Endometrium (tissue), 2 donors: ENCODE results near the gene TMEM11.

Source experiments
- FAIRE-seq: peaks from 2 replicates; lab custom pipeline; 2012; peaks lifted over from hg19 to GRCh38; lab: Jason Lieb, UNC
- donor health status: control.
- donor health status: control.

The TMEM11 gene

DNA sequence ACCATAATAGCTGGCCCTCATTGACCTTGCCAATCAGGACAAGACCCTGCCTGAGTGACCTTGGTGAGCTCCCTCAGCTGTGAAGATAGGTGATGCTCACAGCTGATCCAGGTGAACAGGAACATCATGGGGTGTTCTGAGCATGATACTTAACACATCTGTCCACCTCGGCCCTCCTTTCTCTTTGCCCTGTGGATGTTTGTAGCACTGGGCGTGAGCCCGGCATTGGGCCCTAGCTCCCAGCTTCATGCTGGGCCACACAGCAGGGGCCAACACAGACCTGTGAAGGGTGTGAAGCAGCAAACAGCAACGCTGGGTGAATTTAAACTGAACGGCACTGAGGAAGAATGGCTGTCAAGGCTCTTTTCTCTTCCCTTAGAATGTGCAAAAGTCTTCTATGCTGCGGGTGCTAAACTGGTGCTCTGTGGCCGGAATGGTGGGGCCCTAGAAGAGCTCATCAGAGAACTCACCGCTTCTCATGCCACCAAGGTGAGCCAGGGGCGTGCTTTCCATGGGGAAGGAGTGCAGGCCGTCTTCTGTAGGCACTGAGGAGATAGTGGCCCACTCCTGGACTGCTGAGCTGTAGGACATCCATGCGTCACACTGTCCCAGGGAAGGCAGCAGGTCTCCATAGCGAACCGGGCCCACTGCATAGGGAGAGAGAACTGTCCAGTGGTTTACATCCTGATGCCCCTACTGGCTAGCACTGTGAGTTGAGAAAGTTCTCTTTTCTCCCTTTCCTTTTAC is 35.9 kb downstream of the TMEM11 start:
- no peak for FAIRE-seq

DNA sequence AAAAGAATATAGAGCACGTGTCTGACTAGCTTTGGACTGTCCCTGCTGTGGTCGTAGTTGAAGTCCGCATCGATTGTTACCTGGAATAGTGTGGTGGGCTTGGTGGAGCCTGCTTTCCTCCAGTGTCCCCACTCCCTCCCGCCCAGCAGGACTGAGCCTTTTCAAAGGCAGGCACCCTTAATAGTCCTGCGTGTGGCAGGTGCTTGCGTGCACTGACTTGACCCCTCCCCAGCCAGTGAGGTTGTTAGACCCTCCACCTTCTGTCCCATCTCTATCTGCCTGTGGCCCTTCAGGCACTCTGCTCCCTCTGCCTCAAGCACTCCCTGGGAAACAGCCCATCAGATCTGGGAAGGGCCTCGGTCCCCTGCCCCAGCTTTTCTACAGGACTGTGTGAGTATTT is 36.6 kb downstream of the TMEM11 start:
- no peak for FAIRE-seq

DNA sequence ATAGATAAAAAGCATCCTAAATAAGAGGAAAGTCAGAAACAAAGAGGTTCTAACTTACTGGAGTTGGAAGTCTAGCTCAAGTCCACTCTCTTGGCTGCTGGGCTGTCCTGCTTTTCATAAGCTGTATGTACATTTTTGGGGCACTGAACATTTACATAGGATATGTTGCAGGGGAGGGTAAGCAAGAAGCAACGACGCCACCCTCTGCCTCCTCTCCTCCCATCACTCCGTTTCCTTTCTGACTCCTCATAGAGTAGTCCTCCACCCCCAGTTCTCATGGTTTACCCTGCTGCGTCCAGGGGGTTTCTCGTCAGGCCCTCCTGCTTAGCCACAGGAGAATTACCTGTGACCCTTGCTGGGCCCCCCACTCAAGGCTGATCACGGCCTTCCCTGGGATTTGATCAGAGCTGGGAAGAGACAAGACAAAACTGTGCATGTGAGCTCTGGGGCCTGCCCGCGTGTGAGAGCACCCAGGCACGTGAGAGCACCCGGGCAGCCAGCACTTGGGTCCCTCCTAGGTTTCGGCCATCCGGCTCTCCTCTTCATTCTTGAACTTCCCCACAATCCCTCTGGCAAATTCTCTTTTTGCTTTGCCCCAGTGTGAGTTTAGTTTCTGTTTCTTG is 37.1 kb downstream of the TMEM11 start:
- FAIRE-seq, result no peak

DNA sequence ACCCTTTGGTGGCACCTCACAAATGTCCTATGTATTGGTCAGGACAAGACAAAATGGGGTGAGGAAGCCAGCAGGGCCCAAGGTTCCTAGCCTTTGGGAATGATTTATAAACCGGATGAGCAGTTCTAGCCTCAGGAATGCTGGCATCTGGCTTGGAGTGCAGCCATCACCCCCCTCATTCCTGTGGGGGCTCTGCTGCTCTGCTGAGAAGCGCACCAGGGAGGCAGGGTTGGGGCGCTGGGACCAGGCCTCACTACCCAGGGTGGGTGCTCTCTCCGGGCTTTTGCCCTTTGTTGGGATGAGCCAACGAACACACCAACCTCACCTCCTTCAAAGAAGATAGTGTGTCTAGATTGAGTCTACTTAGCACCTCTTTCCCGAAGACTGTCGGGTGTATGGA is 39.2 kb downstream of the TMEM11 start:
- FAIRE-seq, result no peak

DNA sequence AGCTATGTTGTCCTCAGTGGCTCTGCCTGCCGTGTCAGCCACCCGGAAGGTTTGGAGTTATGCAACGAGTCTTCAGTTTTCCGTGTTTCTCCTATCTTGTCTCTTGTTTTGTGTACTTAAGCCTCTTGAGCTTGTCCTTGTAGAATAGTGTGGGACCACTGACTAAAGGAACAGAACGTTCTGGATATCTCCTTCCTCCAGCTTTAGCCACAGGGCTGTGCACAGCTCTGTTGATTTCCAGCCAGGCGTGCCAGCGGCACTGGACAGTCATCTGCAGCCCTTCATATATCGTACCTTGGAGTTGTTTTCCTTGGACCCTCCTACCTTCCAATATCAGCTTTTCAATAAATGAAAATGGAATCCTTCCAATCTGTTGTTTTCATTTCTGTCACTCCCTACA is 39.8 kb downstream of the TMEM11 start:
- no peak for FAIRE-seq

DNA sequence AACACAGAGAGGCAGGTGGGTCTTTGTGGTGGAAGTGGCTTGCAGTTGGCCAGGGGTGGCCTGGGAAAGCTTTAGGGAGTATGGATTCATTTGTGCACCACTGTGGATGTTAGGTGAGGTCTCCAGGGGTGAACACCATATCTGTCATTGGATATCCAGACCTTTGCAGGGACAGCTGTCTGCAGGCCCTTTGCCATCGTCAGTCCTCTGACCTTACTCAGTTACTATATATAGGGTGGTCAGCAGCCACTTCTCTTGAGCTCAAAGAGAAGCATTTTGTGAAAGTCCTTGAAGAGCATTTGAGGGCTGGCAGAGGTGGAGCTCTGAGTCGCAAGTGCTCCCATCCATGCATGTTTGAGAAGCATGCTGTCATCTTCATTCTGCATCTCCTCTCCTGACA is 40.4 kb downstream of the TMEM11 start:
- no peak for FAIRE-seq

DNA sequence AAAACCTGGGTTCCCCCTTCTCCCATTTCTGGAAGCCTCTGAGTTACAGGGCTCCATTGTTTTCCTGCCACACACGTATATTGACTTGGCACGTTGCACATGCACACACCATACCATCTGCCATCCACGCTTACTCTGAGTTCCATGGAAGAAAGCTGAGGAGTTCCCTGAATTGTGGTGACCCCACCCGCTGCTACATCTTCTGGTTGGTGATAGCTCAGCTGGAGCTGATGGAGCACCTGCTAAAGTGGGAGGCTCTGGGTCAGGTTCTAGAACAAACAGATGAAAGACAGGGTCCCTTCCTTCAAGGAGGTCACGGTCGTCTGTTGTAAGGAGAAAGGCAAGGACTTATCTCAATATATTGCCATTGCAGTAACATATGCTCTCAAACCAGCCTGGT is 41.1 kb downstream of the TMEM11 start:
- no peak for FAIRE-seq

DNA sequence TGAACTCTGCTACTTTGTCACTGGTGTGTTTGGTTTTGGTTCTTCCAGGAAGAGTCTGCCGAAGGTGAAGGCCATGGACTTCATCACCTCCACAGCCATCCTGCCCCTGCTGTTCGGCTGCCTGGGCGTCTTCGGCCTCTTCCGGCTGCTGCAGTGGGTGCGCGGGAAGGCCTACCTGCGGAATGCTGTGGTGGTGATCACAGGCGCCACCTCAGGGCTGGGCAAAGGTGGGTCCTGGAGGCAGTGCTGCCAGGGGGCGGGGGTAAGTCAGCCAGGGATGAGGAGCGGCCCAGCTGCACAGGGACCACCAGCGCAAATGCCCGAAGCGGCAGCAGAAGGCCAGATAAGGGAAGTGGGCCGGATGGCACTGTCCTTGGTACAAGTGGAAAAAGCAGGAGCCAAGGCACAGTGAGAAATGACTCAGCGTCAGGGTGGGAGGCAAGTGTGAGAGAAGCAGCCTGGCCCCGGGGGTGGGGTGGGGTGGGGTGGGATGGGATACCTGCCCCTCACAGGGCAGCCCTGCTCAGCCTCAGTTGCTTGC is 41.9 kb downstream of the TMEM11 start:
- FAIRE-seq, result no peak

DNA sequence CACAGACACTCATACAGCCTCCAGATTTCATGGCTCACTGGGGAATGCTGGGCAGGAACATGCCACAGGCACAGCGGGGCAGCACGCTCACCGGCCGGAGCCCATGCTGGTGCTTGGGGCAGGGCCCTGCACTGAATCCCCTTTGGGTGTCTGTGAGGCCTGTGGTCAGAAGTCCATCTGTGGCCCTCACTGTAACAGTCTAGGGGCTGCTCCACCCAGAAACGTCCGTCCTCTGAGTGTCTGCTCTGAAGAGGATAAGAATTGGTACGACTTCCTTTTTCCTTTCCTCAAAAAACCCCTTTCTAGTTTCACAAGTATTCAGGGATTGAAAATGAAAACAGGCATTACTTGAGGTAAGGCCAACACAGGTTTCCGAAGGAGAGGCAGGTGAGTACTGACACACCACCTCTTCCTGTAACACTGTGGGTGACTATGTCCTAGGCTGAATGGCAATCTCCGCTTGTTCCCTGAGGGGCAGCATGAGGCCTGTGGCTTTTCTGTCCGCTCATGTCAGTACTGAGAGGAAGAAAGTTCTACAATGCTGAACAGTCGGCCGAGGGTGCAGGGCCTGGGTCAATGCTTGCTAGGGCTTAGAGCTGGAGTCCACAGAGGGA is 42.5 kb downstream of the TMEM11 start:
- FAIRE-seq, result no peak

DNA sequence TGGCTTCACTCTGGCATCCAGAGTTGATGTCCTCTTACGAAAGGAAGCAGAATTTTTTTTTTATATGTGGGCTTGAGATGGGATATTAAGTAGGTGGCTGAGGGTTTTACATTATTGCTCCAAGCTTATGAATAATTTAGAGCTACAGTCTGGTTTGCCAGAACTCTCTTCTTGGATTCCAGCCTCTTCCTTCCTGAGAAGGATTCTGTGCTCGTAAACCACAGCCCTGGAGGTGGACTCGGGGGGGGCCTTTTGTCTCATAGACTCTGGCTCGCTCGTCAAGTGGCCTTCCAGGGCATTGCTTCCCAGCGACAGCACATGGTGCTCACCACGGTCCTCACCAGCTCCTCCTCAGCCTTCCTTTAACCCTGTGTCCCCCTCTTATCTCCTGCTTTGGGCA is 43.2 kb downstream of the TMEM11 start:
- FAIRE-seq, result no peak

DNA sequence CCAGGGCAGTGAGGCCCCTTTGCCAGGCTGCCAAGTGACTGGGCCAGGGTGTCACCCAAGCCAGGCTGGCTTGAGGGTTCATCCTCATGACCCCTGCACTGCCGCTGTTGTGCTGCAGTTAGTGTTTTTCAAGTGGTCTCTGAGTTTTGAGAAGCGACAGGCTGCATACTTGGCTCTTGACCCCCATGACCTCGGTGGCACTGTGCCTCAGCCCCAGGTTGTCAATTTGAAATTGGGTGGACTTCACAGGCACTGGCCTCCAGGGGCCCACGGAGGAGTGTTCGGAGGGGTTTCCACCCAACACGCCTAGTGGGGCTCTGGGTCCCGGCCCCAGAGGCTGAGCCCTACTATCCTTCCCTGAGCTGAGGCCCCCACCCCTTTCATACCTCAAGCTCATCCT is 44.5 kb downstream of the TMEM11 start:
- FAIRE-seq, result no peak

DNA sequence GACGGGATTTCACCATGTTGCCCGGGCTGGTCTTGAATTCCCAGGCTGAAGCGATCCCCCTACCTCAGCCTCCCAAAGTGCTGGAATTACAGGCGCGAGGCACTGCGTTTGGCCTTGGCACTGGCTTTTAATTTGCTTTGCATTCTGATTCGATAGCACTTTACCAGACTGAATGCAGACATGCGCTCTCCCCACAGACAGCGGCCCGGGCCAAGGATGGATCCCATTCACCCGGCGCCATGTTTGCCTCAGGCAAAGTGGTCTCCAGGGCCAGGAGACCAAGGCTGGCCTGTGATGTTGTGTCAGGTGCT is 45.5 kb downstream of the TMEM11 start:
- no peak for FAIRE-seq

DNA sequence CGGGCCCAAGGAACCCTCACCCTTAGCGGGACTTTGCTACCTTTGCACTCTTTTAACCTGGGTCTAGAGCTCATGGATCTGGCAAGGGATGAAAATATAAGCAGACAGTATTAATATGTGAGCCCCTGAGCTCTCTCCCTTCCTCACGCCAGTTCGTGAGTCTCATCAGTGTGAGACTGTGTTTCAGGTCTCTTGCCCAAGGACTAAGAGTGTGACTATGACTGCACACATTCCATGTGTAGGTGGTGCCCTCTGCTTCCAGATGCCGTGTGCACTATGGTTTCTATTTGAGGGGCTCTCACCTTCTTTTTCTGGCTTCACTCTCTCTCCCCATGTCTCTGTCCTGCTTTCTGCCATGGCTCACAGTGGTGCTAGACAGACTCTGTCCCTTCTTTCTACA is 46.7 kb downstream of the TMEM11 start:
- no peak for FAIRE-seq

DNA sequence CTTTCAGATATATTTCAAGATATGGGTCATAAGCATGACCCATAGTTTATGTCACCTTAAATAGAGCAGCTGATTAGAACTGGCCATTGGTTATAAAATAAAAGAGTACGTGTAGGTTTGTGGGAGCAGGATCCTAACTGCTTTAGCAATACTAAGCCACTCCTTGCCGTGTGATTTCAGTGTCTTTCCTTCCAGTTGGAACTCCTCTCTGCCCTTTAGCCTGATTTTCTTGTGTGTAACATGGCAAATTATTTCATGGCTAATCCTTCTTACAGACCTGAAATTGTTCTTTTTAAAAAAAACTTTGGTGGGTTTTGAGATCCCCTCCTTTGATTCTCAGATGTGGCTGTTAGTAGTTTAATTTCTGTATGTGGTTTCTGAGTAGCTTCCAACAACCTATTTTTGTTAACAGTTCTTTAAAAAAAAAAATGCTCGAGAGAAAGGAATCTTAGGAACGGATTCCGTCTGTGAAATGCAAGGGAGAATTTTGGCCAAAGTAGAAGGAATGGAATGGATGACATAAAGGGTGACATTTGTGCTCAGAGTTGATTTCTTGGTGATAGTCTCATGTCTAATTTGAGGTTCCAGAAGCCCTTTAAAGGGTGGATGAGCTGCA is 47.3 kb downstream of the TMEM11 start:
- FAIRE-seq, result no peak

DNA sequence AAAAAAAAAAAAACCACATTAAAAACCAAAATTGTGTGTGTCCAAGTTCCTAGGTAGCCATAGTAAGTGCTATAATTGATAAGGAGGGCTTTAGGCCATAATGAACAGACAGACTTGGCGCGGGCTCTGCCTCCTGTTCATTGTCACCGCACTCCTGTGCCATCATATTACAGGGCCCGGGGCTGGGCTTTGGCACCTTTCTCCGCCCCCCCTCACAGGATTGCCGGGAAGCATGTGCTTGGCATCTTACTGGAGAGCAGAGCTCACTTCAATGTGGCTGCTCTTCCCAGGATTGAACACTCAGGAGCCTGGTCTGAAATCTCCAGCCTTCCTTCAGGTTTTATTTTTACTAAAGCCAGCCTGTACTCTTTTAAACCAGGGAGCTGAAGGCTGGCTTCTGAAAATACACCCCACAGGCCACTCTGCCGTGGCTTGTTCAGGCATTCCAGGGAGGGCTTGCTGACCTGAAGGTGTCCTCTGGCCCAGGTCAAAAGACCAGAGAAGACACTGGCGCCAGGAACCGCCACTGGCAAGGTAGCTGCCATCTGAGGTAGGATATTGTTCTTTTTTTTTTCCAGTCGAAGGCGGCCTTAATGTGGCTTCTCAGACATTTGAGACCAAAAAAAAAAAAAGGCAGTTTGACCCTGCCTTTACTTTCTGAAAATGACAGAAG is 47.9 kb downstream of the TMEM11 start:
- no peak for FAIRE-seq

DNA sequence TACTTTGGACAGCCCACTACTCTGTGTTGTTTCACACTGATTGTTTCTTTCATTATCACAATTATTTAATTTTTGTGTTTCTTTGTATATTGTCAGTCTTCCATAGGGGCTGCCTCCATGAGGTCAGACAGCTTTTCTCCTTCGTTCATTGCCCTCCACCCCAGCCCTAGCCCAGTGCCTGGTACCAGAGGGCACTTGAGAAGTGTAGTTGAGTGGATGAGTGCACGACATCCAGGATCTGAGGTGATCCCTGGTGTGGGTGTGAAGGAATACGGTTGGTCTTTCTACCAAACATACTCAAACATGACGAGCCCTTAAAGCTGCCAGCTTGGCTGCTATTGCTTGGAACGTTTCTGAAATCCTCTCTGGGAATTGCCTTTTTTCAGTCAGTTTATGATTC is 49.3 kb downstream of the TMEM11 start:
- FAIRE-seq, result no peak

DNA sequence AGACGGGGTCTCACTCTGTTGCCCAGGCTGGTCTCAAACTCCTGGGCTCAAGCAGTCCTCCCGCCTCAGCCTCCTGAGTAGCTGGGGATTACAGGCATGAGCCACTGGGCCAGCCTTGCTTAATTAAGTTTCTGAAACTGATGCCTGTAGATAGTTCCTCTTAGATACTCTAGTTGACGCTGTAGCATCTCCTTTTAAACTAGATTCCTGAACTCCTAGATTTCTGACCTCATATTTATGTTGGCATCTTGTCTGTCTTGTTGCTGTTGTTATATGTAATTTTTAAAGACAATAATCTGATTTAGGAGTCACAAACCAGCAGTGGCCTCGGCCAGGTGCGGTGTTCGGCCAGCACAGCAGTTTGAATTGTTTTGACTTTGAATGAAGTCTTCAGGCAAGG is 49.7 kb downstream of the TMEM11 start:
- FAIRE-seq, result no peak

DNA sequence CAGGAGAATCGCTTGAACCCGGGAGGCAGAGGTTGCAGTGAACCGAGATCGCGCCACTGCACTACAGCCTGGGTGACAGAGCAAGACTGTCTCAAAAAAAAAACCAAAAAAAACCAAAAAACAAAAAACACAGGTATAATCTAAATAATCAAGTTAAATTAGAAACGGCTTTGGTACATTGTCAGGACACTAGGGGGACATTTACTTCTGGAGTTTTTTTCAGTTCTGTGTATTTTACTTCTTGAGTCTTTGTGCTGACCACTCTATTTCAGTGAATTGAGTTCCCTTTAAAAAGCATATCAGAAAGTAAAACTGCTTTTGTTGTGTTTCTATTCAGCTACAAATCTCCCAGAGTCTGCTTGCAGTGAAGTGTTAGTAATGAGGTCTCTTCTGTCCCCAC is 50.9 kb downstream of the TMEM11 start:
- no peak for FAIRE-seq

DNA sequence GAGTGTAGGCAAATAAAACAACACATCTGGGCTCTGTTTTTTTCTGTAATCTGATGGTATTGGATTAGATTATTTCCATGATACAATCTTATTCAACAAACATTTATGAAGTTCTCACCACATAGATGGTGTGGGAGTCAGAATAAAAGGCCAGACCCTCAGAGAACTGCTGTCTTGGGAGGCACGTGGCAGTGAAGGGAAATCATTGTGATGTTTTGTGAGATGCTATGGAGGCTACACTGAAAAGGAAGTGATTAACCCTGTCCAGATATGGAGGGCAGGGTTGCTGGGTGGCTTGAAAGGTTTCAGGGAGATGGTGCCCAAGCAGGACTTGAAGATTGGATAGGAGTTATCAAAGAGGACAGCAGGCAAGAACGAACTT is 51.6 kb downstream of the TMEM11 start:
- FAIRE-seq, result no peak

DNA sequence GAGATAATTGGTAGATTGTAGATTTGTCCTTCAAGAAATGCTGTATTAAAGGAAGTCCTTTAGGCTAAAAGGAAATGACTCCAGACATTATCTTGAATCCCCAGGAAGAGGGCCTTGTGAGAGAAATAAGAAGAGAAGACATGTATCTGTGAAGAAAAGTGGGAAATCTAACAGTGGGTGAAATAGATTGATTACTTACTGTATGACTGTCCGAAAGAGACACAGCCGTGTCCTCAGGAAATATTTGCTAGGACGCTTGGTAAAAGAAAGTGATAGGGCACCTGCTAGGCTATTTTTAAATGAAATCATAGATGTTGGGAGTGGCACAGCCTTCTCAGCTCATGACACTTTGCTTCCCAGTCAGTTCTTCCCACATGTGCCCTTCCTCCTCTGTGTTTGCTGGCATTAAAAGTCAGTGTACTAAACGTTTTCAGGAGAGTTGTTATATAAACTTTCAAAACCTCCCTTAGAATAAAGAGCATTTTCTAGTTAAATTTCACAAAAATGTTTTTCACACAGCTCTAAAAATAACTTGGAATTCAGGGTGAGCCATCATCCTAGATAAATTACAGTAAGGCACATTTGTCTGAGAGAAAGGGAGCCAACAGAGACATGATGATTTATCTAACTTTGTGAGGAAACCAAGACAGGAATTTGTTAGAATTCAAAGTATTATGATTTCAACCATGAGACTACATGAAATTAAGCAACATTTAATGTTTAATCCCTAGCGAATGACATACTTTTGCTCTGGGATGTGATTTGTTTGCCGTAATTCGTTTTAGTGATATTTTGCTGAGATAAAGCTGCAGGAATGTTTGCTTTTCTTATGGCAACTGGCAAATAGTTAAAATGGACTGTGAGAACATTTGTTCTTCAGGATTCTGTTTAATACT is 52.2 kb downstream of the TMEM11 start:
- peak; percentile 79 for FAIRE-seq

DNA sequence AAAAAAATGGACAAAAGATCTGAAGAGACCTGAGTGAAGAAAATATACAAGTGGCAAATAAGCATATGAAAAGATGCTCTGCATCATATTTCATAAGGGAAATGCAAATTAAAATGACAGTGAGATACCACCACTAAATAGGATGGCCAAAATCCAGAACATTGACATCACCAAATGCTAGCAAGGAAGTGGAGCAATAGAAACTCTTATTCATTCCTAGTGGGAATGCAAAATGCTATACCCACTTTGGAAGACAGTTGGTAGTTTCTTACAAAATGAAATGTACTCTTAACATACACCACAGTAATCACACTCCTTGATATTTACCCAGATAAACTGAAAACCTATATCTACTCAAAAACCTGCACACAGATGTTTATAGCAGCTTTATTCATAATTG is 53.6 kb downstream of the TMEM11 start:
- no peak for FAIRE-seq
